Duodenal mucosa (tissue), 2 donors: ENCODE data around the gene PSMD13.

Source experiments
- H3K27ac ChIP-seq: one replicate; pipeline ENCODE4 v1.7.0; 2013; ENCODE audit warnings: low read depth, low read length
- H3K27me3 ChIP-seq, 2 donors: one replicate each; pipeline ENCODE4 v1.7.0; 2013; ENCODE audit warnings: low read length in 2 of 2, control low read depth in 1 of 2; ENCODE audit not compliant: insufficient read depth in 2 of 2, control insufficient read depth in 1 of 2
- H3K36me3 ChIP-seq, 2 donors: one replicate each; pipeline ENCODE4 v1.7.0; 2013; ENCODE audit warnings: low read length in 2 of 2, control low read depth in 1 of 2; ENCODE audit not compliant: insufficient read depth in 2 of 2, control insufficient read depth in 1 of 2
- H3K4me1 ChIP-seq, 2 donors: one replicate each; pipeline ENCODE4 v1.7.0; 2013; ENCODE audit warnings: low read length in 2 of 2, control low read depth in 1 of 2; ENCODE audit not compliant: insufficient read depth in 2 of 2, control insufficient read depth in 1 of 2
- H3K4me3 ChIP-seq, 2 donors: one replicate each; pipeline ENCODE4 v1.7.0; 2013; ENCODE audit warnings: low read length in 2 of 2, low read depth in 1 of 2
- H3K9ac ChIP-seq, 2 donors: one replicate each; pipeline ENCODE4 v1.7.0; 2013; ENCODE audit warnings: low read length in 2 of 2, low read depth in 1 of 2
- H3K9me3 ChIP-seq, 2 donors: one replicate each; pipeline ENCODE4 v1.7.0; 2013; ENCODE audit warnings: low read length in 2 of 2, control low read depth in 1 of 2; ENCODE audit not compliant: control insufficient read depth in 1 of 2

The PSMD13 gene

DNA sequence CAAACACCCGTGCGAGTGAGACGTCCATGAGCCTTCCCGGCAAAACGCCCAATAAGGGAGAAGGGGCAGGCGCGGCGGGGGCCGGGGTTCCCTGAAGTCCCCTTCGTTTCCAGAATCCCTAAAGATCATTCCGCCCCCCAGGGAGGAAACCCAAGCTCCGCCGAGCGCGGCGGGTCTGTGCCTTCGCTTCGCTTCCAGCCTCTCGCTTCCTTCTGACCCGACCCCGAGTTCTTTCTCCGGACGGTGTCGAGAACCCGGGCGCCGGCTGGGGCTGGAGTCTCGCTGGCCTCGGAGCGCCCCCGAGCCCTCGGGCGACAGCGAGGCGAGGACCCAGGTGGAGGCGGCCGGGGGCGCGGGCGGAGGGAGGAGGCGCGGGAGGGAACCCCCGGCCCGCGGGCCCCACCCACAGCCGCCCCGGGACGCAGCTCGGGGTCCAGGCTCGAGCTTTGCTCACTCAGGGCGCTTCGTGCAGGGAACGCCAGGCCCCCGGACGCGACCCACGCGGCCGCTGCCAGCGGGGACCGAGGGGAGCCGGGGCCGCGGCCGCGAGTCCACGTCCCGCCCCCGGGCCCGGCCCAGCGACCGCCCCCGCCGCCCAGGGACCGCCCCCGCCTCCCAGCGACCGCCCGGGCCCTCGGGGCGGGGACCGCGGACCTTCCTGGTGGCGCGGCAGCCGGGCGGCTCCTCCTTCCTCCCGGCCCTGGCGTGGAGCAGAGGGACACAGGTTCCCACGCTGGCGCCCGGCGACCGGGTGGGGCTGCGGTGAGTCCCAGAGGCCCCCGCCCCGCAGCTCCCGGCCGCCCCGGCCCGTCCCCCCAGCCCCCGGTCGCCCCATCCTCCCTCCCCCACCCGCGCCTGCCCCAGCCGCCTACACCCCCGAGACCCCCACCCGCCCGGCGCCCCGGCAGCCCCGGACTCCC lies 52.0 kb downstream of the PSMD13 start, which contains the start of gene PGGHG:
TSS of gene PGGHG (plus strand) at position 649 of the 920 bp plus-strand sequence. CDS start 691 bp downstream, outside the sequence.
- Histone ChIP-seq H3K4me1 (peaks cover 13 to 33% of the 10 kb centered on the region in 2 donors), H3K4me3 (peak within 1 kb of the TSS; percentile 77 to 78), H3K9ac (peak within 1 kb of the TSS; percentile 79 to 86), H3K9me3 (no peaks in the 10 kb centered on the region), H3K36me3 (peaks cover 0 to 44% of the 10 kb centered on the region in 2 donors), H3K27ac (peak within 1 kb of the TSS; percentile 82), H3K27me3 (no peaks in the 10 kb centered on the region)

- peaks cover 13 to 27% of the 10 kb centered on the region in 2 donors for H3K4me1 ChIP-seq
- no peaks in the 10 kb centered on the region for H3K27me3 ChIP-seq
- H3K9me3 ChIP-seq = no peaks in the 10 kb centered on the region
- peaks cover 0 to 41% of the 10 kb centered on the region in 2 donors for H3K36me3 ChIP-seq
- peak overlapping the region; percentile 61 to 62 for H3K4me3 ChIP-seq
- no peak overlapping the region for H3K27ac ChIP-seq
- H3K9ac ChIP-seq = peak overlapping the region; percentile 29 to 47
These were observed 52.6 kb downstream of the PSMD13 start for GRCh38 chr11:289398-289711.

- Histone ChIP-seq H3K4me3 (peak overlapping the region; percentile 61 to 62), H3K4me1 (peaks cover 13 to 26% of the 10 kb centered on the region in 2 donors), H3K9ac (peak overlapping the region; percentile 29 to 47), H3K27me3 (no peaks in the 10 kb centered on the region), H3K27ac (no peak overlapping the region), H3K36me3 (peaks cover 0 to 43% of the 10 kb centered on the region in 2 donors), H3K9me3 (no peaks in the 10 kb centered on the region)
These were observed 53.2 kb downstream of the PSMD13 start for GRCh38 chr11:289712-290620.

DNA sequence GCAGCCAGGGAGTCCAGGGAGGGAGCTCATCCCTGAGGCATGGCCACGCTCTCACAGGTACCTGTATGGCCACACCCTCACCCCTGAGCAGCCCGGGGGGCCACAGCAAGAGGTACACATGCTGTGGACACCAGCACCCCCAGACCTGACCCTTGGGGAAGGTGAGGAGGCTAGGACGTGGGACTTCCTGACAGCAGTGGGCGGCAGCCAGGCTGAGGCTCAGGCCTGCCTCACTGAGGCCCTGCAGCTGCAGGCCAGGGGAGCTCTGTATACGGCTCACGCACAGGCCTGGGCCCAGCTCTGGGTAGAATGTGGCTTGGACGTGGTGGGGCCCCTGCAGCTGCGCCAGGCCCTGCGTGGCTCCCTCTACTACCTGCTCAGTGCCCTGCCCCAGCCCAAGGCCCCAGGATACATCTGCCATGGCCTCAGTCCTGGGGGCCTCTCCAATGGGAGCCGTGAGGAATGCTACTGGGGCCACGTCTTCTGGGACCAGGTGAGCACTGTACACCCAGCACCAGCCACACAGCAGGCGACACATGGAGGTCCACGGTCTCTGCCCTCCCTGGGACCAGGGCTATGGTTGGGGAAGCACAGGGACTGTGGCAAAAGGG lies 54.0 kb downstream of the PSMD13 start:
- H3K4me1 ChIP-seq = peaks cover 10 to 25% of the 10 kb centered on the region in 2 donors
- no peaks in the 10 kb centered on the region for H3K9me3 ChIP-seq
- H3K36me3 ChIP-seq = peaks cover 0 to 37% of the 10 kb centered on the region in 2 donors
- no peak overlapping the region for H3K4me3 ChIP-seq
- H3K9ac ChIP-seq = no peak overlapping the region
- no peaks in the 10 kb centered on the region for H3K27me3 ChIP-seq
- H3K27ac ChIP-seq = no peak overlapping the region

- H3K4me3 ChIP-seq = no peak overlapping the region
These were observed 54.8 kb downstream of the PSMD13 start for GRCh38 chr11:291281-292210.

DNA sequence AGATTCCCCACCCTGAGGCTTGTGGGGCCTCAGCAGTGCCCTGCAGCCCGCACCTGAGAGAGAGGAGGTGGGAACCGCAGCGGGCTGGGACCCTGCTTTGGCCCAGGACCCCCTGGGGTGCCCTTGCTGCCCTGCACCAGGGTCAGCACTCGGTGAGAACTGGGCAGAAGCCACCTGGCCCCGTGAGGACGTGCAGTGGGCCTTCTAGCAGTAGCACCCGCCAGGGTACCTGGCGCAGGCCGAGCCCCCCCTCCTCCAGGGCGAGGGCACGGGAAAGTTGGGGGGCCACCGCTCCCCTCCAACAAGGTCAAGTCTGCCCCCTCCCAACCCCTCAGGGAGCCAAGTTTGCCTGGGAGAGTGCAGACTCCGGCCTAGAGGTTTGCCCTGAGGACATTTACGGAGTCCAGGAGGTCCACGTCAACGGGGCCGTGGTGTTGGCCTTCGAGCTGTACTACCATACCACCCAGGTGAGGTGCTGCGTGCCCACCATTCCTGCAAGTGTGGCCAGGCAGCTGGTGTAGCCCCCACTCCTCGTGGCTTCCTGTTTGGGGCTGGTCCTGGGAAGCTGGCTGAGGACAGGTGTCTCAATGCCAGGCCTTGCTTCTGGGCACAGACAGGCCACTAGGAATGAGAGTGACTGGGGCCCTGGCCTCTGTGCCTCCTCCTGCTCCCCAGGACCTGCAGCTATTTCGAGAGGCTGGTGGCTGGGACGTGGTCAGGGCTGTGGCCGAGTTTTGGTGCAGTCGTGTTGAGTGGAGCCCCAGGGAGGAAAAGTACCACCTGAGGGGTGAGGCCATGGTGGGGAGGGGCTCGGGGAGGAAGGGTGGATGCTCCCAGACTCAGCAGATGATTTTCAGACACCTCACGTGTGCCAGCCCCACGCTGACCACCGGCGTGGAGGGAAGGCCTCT lies 55.7 kb downstream of the PSMD13 start:
- Histone ChIP-seq H3K27me3 (no peaks in the 10 kb centered on the region), H3K9me3 (no peaks in the 10 kb centered on the region), H3K4me1 (peaks cover 10 to 25% of the 10 kb centered on the region in 2 donors), H3K27ac (no peak overlapping the region), H3K36me3 (peaks cover 0 to 35% of the 10 kb centered on the region in 2 donors), H3K4me3 (no peak overlapping the region), H3K9ac (no peak overlapping the region)

More at GRCh38 chr11:291281-292210, 54.8 kb downstream of the PSMD13 start:
- H3K4me1 ChIP-seq = peaks cover 9 to 20% of the 10 kb centered on the region in 2 donors
- H3K36me3 ChIP-seq = peaks cover 0 to 35% of the 10 kb centered on the region in 2 donors
- no peaks in the 10 kb centered on the region for H3K27me3 ChIP-seq
- no peak overlapping the region for H3K27ac ChIP-seq
- no peak overlapping the region for H3K9ac ChIP-seq
- no peaks in the 10 kb centered on the region for H3K9me3 ChIP-seq

GRCh38 chr11:293271-293851 lies 56.6 kb downstream of the PSMD13 start:
- Histone ChIP-seq H3K36me3 (peaks cover 0 to 35% of the 10 kb centered on the region in 2 donors), H3K9ac (no peak overlapping the region), H3K27ac (no peak overlapping the region), H3K4me3 (no peak overlapping the region), H3K9me3 (no peaks in the 10 kb centered on the region), H3K27me3 (peaks cover 0 to 8% of the 10 kb centered on the region in 2 donors), H3K4me1 (peaks cover 10 to 26% of the 10 kb centered on the region in 2 donors)

GRCh38 chr11:293852-294661 lies 57.3 kb downstream of the PSMD13 start:
- H3K27me3 ChIP-seq = peaks cover 0 to 8% of the 10 kb centered on the region in 2 donors
- H3K9me3 ChIP-seq = no peaks in the 10 kb centered on the region
- peaks cover 10 to 27% of the 10 kb centered on the region in 2 donors for H3K4me1 ChIP-seq
- H3K36me3 ChIP-seq = peaks cover 0 to 35% of the 10 kb centered on the region in 2 donors
- no peak overlapping the region for H3K27ac ChIP-seq
- no peak overlapping the region for H3K9ac ChIP-seq
- no peak overlapping the region for H3K4me3 ChIP-seq
